Measurements from ENCODE around the gene CXCR5.

- no peak for TF ChIP-seq CTCF (conservative IDR thresholded peaks at IDR 0.05 in 1 of 2, IDR thresholded peaks at IDR 0.05 in 1 of 2; ENCODE audit: extremely low read depth in 1 of 2, insufficient read depth in 1 of 2, low read depth in 1 of 2, low read length in 2 of 2)
- no peak for TF ChIP-seq EZH2 (IDR thresholded peaks at IDR 0.05; ENCODE audit: borderline replicate concordance, low read length)
These were observed 44.7 kb upstream of the CXCR5 start for GRCh38 chr11:118838905-118839553.

All from mammary epithelial cell (primary cell).